NCI-H1417 (cell line): Measurements from ENCODE around the gene TMEM91.
A peak's percentile ranks its signal among the peaks of the same experiment; 100 is the strongest.

Experiments used
- DNase-seq, 3 experiments: peaks; one replicate each; lab custom pipeline; 2025; lab: John Stamatoyannopoulos, UW

The TMEM91 gene

DNA sequence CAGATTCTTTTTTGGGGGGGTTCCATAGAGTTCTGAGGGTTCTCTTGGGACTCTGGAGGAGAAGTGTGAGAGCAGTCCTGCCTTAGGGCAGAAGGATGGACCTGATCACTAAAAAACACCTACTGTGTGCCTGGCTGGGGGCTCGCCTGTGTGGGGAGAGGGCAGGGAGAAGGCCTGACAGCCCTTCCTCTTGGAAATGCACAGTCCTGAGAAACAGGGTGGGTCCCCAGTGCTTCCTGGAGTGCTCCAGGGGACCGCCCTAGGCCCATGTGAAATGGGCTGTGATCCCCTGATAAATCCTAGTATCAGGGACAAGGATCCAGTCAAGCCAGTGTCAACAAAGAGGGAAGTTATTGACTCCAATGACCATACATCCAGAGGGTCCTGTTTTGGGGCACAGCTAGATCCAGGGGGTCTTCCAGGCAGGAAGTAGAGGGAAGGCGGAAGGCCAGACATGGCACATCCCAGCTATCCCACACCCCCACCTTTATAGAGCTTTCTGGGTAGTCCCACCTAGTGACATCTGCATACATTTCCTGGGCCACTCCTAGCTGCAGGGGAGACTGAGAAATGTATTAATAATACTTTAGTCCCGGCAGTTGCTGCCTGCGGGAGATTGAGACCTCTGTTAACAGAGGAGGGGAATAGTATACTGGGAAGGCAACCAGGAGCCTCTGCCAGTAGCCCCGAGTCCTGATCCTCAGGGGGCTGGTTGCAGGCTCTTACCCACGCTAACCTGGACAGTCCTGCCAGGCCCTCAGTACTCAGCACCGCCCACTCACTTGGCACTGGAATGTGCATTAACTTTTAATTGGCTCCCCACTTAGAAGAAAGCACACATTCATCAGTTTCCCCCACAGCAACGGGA is 35.0 kb downstream of the TMEM91 start:
- DNase-seq = no peak

DNA sequence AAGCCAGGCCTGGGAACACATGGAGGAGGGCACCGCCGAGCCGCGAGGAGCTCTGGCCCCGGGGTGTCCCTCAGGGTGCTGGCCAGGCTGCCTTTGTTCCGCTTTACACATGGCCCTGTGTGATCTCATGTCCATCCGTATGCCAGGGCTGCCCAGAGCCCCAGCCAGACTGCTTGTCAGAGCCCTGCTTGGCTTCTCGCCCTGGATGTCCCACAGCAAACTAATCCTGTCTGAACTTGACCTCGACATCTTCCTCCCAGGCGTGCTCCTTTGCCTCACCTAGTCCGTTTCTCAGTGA is 35.6 kb downstream of the TMEM91 start:
- DNase-seq = no peak

DNA sequence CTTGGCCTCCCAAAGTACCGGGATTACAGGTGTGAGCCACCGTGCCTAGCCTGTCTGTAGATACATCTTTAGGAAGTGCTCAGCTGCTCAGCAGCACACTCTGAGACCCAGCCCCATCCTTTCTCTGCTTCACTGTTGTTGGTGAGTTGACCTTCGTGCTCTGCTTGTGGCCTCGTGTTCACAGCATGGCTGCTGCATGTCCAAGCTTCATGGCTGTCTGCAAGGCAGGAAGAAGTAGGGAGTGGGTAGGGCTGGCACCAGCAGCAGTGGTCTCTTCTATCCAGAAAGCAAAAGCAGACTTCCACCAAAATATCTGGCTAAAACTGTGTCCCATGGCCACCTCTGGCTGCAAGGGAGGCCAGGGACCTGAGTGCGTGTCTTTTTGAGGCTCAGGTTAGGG is 36.6 kb downstream of the TMEM91 start:
- no peak for DNase-seq

DNA sequence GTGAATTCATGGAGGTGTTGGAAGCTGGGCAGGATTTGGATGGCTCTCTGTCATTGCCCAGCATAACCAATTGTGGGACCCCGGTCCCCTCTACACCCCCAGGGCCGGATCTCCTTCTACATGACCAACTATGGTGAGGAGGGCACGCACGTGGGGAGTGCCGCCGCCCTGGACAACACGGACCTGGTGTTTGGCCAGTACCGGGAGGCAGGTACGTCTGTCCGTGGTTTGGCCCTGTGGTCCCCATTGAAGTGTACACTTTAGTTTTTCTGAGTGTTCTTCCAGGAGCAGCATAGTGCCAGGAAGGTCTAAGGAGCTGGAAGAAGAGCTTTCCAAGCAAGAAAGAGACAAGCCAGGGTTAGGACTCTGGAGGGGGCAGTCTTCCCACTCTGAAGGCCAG is 37.6 kb downstream of the TMEM91 start:
- DNase-seq = no peak

DNA sequence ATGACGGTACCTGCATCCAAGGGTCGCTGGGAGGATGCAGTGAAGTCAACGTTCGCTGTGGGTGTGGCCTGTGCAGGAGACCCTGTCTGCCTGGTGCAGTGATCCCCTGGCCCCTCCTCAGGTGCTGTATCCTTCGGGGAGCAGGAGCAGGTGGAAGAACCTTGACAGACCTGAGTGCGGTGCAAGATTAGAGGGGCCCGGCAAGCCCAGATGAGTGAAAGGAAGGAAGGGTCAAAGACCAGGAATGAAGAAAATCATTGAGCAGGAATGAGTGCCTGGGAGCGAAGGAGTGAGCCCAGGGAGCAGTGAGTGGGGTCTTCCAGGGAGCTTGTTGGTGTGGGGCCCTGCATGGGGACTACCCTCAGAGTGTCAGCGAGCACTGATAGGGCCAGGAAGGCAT is 38.1 kb downstream of the TMEM91 start:
- no peak for DNase-seq

DNA sequence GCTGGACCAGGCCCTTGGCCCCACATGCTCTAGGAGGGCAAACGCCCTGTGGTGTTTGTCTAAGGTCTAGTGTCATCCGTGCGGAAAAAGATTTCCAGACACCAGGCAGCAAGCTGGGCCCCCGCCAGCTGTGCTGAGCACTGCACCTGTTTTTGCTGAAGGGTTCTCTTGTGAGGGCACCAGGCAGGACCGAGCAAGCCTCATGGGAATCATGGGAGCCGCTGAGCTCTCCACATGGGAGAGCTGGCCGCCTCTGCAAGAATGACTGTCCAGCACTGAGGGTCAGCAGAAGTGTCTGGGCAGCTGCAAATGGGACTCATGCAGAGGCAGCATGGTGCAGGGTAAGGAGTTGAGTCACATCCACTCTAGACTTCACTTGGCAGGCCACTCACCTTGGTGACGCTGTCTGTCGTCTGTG is 38.8 kb downstream of the TMEM91 start:
- DNase-seq = peak in 2 of 3 experiments; percentile 9 to 93

DNA sequence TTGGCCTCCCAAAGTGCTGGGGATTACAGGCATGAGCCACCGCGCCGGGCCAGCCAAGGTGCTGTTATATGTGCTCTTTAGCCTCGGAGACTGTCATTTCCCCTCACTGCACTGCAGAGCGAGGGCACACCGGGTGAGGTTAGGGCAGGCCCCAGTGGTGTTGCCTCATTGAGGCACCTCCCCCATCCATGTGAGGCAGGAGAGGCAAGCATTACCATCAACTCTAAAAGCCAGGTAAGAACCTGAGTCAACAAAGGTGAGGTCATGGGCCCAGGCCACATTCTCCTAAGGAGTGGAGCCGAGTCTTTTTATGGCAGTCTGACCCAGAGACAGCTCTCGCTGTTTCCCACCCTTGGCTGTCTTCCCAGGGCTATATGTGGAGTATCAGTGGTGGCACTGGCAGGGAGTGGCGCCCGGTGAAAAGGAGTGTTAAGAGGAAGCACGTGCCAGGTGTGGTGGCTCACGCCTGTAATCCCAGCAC is 39.9 kb downstream of the TMEM91 start:
- DNase-seq = no peak

DNA sequence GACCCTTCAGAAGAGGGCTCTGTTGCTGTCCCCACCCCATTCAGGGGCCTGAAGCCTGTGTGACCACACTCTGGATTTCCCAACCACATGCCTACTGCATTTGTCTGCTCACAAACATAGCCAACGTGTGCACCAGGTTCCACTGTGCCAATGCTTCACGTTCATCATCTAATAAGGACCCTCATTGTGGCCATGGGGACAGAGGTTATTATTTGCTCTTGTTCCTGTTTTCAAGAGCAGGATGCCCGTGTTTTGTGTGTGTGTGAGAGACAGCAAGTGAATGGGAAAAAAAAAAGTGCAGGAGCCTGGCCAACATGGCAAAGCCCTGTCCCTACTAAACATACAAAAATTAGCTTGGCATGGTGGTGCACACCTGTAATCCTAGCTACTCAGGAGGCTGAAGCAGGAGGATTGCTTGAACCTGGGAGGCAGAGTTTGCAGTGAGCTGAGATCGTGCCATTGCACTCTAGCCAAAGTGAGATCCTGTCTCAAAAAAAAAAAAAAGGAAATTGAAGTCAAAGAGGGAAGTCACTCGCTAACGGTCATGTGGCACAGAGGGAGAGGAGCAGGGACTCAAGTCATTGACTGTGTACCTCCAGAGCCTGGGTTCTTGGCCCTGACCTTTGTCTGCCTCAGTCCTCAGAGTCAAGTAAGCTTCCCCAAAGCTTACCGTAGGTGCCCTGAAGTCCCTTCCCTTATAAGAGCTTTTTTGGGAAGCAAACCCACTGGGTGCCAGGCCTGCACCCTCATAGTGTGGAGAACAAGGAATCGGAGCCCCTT is 44.0 kb downstream of the TMEM91 start:
- no peak for DNase-seq

DNA sequence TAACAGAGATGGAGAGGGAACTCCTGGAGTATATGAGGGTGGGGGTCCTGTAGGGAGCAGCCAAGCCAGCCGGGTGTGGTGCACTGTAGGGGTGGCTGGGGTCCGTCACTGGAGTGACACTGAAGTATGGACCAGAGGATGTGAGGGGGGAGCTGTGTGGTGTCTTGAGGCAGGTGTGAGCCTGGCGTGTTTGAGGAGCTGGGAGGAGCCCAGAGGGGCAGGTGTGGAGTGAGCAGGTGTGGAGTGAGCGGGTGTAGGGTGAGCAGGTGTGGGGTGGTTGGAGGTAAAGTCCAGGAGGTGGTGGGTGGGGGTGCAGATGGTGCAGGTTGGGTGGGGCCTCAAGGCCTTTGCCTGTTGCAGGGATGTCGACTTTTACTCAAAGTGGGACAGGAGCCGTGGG is 45.0 kb downstream of the TMEM91 start:
- peak; percentile 67 to 82 (median 80) for DNase-seq

DNA sequence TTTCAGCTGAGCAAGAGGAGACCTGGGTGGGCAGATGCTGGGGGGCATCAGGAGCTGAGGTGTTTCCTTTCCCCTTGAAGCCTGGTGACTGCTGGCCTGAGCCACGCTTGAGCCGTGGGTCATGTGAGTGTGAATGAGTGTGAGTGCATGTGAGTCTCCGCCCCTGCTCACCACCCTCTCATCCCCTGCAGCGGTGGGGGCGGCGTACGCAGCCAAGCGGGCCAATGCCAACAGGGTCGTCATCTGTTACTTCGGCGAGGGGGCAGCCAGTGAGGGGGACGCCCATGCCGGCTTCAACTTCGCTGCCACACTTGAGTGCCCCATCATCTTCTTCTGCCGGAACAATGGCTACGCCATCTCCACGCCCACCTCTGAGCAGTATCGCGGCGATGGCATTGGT is 45.6 kb downstream of the TMEM91 start:
- DNase-seq = no peak

DNA sequence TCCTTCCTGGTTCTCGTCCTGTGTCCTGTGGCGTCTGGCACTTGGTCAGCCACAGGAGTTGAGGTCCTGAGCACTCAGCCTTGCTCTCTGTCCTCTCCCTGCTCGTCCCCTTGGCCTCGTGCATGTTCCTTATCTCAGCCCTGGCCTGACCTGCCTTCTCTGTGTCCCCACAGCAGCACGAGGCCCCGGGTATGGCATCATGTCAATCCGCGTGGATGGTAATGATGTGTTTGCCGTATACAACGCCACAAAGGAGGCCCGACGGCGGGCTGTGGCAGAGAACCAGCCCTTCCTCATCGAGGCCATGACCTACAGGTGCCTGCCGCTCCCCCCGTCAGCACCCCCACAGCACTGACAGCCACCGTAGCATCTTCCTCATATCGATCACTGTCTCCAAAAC is 46.1 kb downstream of the TMEM91 start:
- DNase-seq = no peak

DNA sequence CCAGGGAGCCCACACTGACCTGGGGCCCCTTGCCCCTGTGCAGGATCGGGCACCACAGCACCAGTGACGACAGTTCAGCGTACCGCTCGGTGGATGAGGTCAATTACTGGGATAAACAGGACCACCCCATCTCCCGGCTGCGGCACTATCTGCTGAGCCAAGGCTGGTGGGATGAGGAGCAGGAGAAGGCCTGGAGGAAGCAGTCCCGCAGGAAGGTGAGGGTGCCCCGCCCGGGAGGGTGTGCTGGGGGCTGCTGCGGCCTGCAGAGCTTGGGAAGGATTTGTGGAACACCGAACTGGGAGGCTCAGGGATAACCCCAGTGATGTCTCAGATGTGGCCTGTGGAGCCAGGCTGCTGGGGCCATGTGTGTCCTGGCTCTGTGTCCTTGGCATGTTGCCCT is 46.6 kb downstream of the TMEM91 start:
- DNase-seq = no peak

DNA sequence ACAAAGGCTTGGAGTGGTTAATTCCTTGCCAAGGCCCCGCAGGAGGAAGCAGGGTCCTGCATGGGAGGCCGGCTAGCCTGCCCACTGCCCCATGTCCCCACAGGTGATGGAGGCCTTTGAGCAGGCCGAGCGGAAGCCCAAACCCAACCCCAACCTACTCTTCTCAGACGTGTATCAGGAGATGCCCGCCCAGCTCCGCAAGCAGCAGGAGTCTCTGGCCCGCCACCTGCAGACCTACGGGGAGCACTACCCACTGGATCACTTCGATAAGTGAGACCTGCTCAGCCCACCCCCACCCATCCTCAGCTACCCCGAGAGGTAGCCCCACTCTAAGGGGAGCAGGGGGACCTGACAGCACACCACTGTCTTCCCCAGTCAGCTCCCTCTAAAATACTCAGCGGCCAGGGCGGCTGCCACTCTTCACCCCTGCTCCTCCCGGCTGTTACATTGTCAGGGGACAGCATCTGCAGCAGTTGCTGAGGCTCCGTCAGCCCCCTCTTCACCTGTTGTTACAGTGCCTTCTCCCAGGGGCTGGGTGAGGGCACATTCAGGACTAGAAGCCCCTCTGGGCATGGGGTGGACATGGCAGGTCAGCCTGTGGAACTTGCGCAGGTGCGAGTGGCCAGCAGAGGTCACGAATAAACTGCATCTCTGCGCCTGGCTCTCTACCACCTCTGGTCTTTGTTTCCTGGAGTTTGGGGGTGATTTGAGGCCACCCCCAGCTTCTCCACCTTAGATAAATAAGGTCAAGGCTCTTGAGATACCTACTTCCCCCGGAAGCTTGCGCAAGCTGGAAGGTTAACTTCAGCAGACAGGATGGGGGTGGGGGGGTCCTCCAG is 48.2 kb downstream of the TMEM91 start:
- no peak for DNase-seq

DNA sequence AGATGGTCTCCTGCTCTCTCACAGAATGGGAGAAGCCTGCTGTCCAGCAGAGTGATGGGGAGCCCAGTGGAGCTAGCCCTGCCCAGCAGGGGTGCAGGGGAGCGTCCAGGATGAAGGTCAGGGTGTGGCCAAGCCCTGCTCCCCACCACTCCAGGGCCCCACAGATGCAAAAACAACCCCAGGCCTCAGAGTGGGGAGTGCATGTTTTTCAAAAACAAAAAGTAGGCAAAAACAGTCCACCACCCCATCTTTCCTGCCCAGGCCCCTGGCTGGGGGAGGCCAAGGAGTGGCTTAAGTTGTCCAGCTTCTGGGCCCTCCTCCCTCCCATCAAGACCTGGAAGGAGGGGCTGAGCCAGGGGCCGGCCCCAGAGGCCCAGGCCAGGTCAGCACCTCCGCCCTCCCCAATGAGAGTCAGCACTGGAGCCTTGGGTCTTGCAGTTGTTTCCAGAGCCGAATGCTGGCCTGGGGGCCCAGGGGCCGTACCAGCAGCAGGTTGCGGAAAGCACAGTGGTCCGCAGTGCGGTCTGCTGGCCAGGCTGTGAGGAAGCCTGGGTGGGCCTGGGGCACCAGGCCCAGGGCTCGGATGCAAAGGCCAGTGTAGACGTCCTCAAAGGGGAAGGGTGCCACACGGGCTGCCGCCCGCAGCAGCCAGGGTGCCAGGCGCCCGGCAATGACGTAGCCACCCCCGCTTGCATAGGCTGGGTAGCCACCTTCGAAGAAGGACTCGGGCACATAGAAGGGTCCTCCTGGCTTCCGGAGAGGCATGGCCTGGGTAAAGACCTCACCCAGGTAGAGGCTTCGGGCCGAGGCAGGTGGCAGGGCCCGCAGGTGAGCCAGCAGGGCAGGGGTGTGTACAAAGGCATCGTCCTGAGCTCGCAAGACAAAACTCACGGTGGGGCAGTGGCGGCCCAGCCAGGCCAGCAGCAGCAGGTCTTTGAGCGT is 49.1 kb downstream of the TMEM91 start:
- DNase-seq = no peak

DNA sequence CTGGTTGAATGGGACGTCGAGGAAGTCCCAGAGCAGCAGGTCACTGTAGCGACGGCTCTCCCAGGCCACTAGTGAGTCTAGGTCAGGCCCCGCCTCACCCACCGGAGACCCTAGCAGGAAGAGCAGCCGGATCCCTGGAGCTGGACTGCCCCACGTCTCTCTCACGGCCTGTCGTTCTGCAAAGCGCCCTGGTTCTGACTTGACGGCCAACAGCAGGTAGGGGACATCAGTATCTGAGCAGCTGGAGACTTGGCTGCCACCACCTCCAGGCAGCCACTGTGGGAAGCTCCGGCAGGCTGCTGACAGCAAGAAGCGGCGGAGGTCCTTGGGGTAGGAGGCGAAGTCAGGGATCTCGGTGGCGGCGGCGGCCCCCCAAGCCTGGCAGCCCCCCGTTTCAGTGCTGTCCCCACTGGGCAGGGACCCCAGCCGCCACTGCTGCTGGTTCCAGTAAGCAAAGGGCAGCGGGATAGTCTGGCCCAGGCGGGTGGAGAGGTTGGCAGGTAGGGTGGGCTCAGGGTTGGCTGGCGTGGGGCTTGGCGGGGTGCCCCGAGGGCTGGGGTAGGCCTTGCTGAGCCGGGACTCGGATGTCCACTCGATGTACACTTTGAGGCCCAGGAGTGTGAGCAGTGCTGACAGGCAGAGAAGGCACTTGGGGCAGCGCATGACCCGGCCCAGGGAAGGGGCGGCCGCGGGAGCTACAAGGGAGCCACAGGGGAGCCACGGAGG is 49.9 kb downstream of the TMEM91 start:
- DNase-seq = no peak

DNA sequence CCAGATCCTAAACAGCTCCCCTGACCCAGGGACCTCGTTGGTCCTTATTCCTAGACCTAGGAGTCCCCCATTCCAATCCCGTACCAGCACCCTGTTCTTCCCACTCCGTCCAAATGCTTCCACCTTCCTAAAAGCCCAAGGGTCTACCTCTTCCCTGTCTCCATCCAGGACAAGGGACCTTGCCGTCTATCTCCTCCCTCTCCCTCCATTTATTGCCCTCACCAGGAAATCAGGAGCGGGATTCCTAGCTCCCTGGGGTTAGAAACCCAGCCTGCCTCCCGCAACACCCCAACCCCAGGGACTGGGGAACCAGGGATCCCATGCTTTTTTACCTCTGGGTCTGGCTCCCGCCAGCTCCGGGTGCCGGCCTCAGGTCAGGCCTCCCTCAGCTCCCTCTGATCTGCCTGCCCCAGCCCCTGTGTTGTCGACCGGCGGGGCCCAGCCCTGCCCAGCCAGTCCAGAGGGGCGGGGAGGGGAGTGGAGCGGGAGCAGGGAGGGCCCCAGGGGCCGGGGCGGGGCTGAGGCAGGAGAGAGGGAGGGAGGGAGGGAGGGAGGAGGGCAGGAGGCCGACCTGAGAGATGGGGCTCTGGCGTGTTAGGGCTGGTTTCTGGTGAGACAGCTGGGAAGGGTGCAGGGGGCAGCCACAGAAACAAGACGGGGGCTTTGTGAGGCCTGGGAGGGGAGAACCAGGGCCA is 50.8 kb downstream of the TMEM91 start, which contains the start of gene B3GNT8:
Gene B3GNT8, minus strand, starts transcription at position 423 of the 695 bp plus-strand sequence. CDS start 596 bp downstream, outside the sequence.
- peak; percentile 72 to 89 (median 73) for DNase-seq

DNA sequence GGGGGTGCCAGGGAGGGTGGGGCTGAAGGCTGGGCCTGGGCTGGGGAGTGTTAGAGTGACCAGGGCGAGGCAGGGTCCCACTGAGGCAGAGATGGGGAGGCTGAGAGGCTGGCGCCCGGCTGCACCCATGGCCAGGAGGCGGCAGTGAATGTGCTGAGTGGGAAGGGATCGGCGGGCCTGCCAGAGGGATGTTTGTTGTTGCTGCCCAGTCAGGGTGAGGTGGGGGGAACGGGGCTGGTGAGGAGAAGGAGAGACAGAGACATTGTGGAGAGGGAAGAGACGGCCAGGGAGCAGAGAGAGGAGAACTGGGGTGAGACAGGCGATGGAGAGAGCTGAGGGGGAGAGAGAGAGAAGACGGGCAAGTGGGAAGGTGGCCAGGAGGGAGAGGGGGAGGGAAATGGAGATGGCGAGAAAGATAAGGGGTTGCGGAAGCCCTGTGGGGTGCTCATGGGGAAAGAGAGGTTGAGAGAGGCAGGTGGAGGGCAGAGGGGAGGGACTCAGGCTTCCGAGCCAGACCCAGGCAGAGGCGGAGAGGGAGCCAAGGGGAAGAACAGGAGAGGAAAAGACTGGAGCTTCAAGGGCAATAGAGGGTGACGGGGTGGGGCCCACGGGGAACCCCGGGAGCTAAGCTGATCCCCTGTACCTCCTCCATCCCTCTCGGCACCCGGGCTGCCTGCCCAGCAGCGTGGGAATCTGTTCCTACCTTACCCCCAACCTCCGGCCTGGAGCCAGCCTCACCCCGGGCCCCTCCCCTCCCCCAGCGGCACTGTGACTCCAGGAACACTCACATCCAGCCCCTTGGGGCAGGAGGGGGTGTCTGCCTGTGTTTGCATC is 51.5 kb downstream of the TMEM91 start:
- peak; percentile 49 to 63 (median 62) for DNase-seq

DNA sequence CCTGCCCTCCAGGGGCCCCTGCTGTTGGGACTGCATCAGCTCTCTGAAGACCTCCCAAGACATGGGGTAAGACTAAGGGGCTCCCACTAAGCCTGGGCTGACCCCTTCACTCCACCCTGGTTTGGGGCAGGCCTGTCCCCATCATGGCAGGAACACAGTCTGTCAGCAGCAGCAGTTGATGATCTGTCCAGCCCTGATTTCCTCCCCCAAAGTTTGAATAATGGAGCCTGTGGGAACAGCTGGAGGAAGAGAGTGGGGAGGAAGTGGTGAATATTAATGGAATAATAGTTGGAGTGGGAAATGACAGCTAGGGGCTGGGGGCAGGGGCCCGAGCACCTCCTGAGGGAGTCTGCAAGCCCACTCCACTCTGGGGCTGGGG is 52.1 kb downstream of the TMEM91 start:
- no peak for DNase-seq

DNA sequence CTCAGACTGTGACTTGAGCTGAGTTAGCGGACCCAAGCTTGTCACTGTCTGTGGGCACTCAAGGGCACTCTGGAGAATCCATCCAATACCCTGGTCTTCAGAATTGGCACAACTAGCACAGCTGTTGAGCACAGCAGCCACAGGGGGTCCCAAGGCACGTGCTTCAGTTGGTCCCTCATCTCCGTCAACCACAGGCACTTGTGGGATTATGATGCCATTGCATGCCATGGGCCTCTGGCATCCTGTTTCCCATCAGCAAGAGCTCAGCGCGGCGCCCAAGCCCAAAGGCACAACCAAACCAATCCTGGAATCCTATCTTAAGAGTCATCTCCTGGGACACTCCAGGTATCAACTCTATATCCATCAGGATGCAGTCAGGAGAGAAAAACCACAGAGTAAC is 54.6 kb downstream of the TMEM91 start:
- DNase-seq = peak in 2 of 3 experiments; percentile 1 to 17
